NB4 (cell line): ENCODE data around the gene TIAM2.

ENCODE experiments used
- CTCF ChIP-seq: IDR thresholded peaks from one replicate; pipeline ENCODE4 v1.5.1; 2012; ENCODE audit warnings: low read depth, low read length
- POLR2A ChIP-seq: IDR thresholded peaks from 2 replicates; pipeline ENCODE4 v1.6.1; 2011; ENCODE audit warnings: mild to moderate bottlenecking; ENCODE audit not compliant: insufficient read length; ENCODE audit errors: extremely low read depth

GRCh38 chr6:155200012-155200411 is 204.9 kb downstream of the TIAM2 start:
- TF ChIP-seq POLR2A (no peak), CTCF (no peak)
